Endothelial cell of umbilical vein (primary cell): ENCODE data around the gene PLCH1. TPM values are rescaled to one million over a fixed set of nuclear protein-coding genes. Genes with fewer than 3 reads are reported as not detected.

Source experiments
- BruUV-seq: library from RNA; stranded (reverse); fragments of 400-500 nt; replicated peaks from 2 replicates; lab custom pipeline; 2021; lab: Mats Ljungman, UMichigan
- CTCF ChIA-PET: fragments of 300-600, 350-600 bp; sonication (Branson Sonifier 250); formaldehyde crosslinking; loops from one replicate; lab custom pipeline; 2021; ENCODE audit warnings: antibody characterized with exemption, inconsistent platforms; lab: Charles Lee
- POLR2A ChIA-PET: fragments of 300-600, 350-600 bp; sonication (Branson Sonifier 250); formaldehyde crosslinking; loops from one replicate; lab custom pipeline; 2021; ENCODE audit warnings: antibody characterized with exemption, inconsistent platforms; lab: Charles Lee
- DNase-seq: peaks from one replicate; pipeline ENCODE4 v3.0.0-alpha.2; 2011; ENCODE audit warnings: low read depth, low spot score
- FAIRE-seq: peaks from 2 replicates; lab custom pipeline; 2011; peaks lifted over from hg19 to GRCh38; lab: Jason Lieb, UNC
- H2AFZ ChIP-seq: 2 replicates; pipeline ENCODE4 v1.6.0; 2012; ENCODE audit warnings: low read depth, low read length, control low read depth, inconsistent platforms
- H3K27ac ChIP-seq: 2 replicates; pipeline ENCODE4 v1.5.1; 2011; ENCODE audit warnings: low read depth, mild to moderate bottlenecking, control low read depth, low read length, moderate library complexity; ENCODE audit not compliant: insufficient read depth
- H3K27me3 ChIP-seq, 2 experiments: 2 replicates each; pipeline versions ENCODE4 v1.6.0 to v1.6.1; 2011; ENCODE audit warnings: low read length in 2 of 2, mixed read lengths in 1 of 2; ENCODE audit not compliant: control insufficient read depth in 2 of 2, insufficient read depth in 2 of 2
- H3K36me3 ChIP-seq, 2 experiments: 2 replicates in 1 of 2; 3 replicates in 1 of 2; pipeline ENCODE4 v1.5.1; 2011; ENCODE audit warnings: low read length in 2 of 2, mild to moderate bottlenecking in 1 of 2, moderate library complexity in 1 of 2; ENCODE audit not compliant: control insufficient read depth in 2 of 2, insufficient read depth in 2 of 2; ENCODE audit errors: extremely low read depth in 1 of 2
- H3K4me1 ChIP-seq: 3 replicates; pipeline ENCODE4 v1.5.1; 2011; ENCODE audit warnings: mild to moderate bottlenecking, low read length; ENCODE audit not compliant: control insufficient read depth, insufficient read depth; ENCODE audit errors: extremely low read depth
- H3K4me2 ChIP-seq: 2 replicates; pipeline ENCODE4 v1.6.1; 2011; ENCODE audit warnings: low read length, control low read depth, mixed read lengths; ENCODE audit not compliant: insufficient read depth
- H3K4me3 ChIP-seq, 3 experiments: fragments of 200-600 bp in 1 of 3; sonication (generic), shearing (Covaris generic) in 1 of 3; replicated peaks in 1 of 3; 2 replicates each; pipeline ENCODE4 v1.5.1; 2011 to 2016; ENCODE audit warnings: control low read depth in 3 of 3, low read length in 3 of 3, mild to moderate bottlenecking in 2 of 3, inconsistent platforms in 1 of 3, low read depth in 1 of 3, moderate library complexity in 1 of 3; ENCODE audit not compliant: insufficient read depth in 1 of 3
- H3K79me2 ChIP-seq: 2 replicates; pipeline ENCODE4 v1.6.0; 2012; ENCODE audit warnings: low read length, inconsistent platforms; ENCODE audit not compliant: control insufficient read depth, insufficient read depth
- H3K9ac ChIP-seq: replicated peaks from 2 replicates; pipeline ENCODE3; 2011; ENCODE audit warnings: low read length, control low read depth; ENCODE audit not compliant: insufficient read depth; ENCODE audit errors: extremely low read depth
- H3K9me1 ChIP-seq: replicated peaks from 3 replicates; pipeline ENCODE4 v1.6.0; 2011; ENCODE audit warnings: mild to moderate bottlenecking, low read length; ENCODE audit not compliant: control insufficient read depth, insufficient read depth; ENCODE audit errors: extremely low read depth
- H3K9me3 ChIP-seq: replicated peaks from 2 replicates; pipeline ENCODE4 v1.5.1; 2012; ENCODE audit warnings: low read length, inconsistent platforms; ENCODE audit not compliant: control insufficient read depth, insufficient read depth
- H4K20me1 ChIP-seq: replicated peaks from 2 replicates; pipeline ENCODE3; 2011; ENCODE audit warnings: mild to moderate bottlenecking, low read length; ENCODE audit not compliant: control insufficient read depth, insufficient read depth; ENCODE audit errors: extremely low read depth
- EZH2 ChIP-seq: IDR thresholded peaks from 2 replicates; pipeline ENCODE4 v1.6.1; 2012; ENCODE audit warnings: borderline replicate concordance, low read depth, mild to moderate bottlenecking, moderate library complexity, low read length, inconsistent platforms; ENCODE audit not compliant: severe bottlenecking
- FOS ChIP-seq: IDR thresholded peaks from 2 replicates; pipeline ENCODE4 v1.6.1; 2011; ENCODE audit warnings: mild to moderate bottlenecking, low read length, moderate library complexity, borderline replicate concordance; ENCODE audit not compliant: insufficient read depth
- GATA2 ChIP-seq: IDR thresholded peaks from 2 replicates; pipeline ENCODE4 v1.7.0; 2011; ENCODE audit warnings: low read depth, mild to moderate bottlenecking, moderate library complexity, mixed read lengths, low read length; ENCODE audit not compliant: insufficient read length, insufficient read depth
- JUN ChIP-seq: IDR thresholded peaks from 2 replicates; pipeline ENCODE4 v1.6.1; 2011; ENCODE audit warnings: borderline replicate concordance, low read depth; ENCODE audit not compliant: insufficient read length, insufficient read depth
- MYC ChIP-seq: IDR thresholded peaks from one replicate; pipeline ENCODE4 v1.6.1; 2011; ENCODE audit warnings: mild to moderate bottlenecking, low read depth, low read length
- POLR2A ChIP-seq: IDR thresholded peaks from 2 replicates; pipeline ENCODE4 v1.6.1; 2012; ENCODE audit warnings: low read depth, mild to moderate bottlenecking, control low read depth, low read length
- POLR2AphosphoS5 ChIP-seq: IDR thresholded peaks from 2 replicates; pipeline ENCODE4 v1.6.1; 2012; ENCODE audit warnings: low read depth, mild to moderate bottlenecking, control low read depth, low read length, moderate library complexity; ENCODE audit not compliant: insufficient read depth
- dilution Hi-C: fragments of 300-500 bp; cut with MboI; formaldehyde crosslinking; loops from one replicate; pipeline ENCODE4 v1.15.0; 2019; ENCODE audit warnings: low sequenced_read_pairs; ENCODE audit not compliant: extremely low pct_ligation_motif_present
- intact Hi-C: fragments of 100-400 bp; cut with micrococcal nuclease; formaldehyde crosslinking; loops from one replicate; pipeline ENCODE4 v1.10.0; 2022
- polyA plus RNA-seq, 4 experiments: library from polyadenylated mRNA; depleted of rRNA in 3 of 4; stranded (reverse) in 3 of 4; unstranded in 1 of 4; fragments of >200 nt; gene quantifications; 2 replicates each; pipeline versions ENCODE4 v1.2.1 to v1.2.3, GENCODE V29; 2011 to 2012; ENCODE audit warnings: missing spikeins in 1 of 4
- total RNA-seq: library from RNA; stranded (reverse); gene quantifications from 2 replicates; pipeline ENCODE4 v1.2.3, GENCODE V29; 2021
- TF ChIP-seq, protein P1 (sequence below): IDR thresholded peaks from 2 replicates; pipeline ENCODE4 v1.6.1; 2011; ENCODE audit not compliant: insufficient read depth, insufficient read length
- TF ChIP-seq, protein P2 (sequence below), 2 donors: IDR thresholded peaks; 1 replicate in 1 of 2; 2 replicates in 1 of 2; pipeline ENCODE4 v1.5.1; 2011; ENCODE audit warnings: low read length in 2 of 2, mild to moderate bottlenecking in 2 of 2, moderate library complexity in 2 of 2, control low read depth in 1 of 2, inconsistent platforms in 1 of 2, low read depth in 1 of 2; ENCODE audit not compliant: insufficient read depth in 1 of 2; ENCODE audit errors: extremely low read depth in 1 of 2

The PLCH1 gene
- total and polyA plus RNA-seq, 2 donors (not counting 3 experiments of a cell fraction or from before 2014, with no cell fraction given), result 0.03 TPM; not detected in 1

DNA sequence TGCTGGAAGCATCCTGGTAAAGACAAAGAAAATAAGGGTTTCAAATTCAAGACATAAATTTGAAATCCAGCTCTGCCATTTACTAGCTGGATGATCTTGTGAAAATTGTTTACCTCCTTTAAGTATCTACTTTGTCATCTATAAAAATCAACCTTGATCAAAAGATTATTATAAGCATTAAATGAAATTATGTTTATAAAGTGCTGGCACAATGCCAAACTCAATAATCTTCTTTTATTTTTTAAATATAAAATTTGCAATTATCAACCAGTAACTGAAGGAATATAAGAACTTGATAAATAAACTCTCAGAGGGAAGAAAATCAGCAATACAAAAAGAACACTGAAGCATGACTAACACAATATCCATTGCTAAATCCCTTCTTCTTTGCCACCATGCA lies 35.4 kb upstream of the PLCH1 start:
- BruUV-seq, result no TSS peak
- Histone ChIP-seq H3K4me3 (no peak overlapping the region), H4K20me1 (no peaks in the 10 kb centered on the region), H3K9ac (no peak overlapping the region), H3K27ac (no peak overlapping the region), H2AFZ (no peak overlapping the region), H3K9me3 (no peaks in the 10 kb centered on the region), H3K4me1 (no peaks in the 10 kb centered on the region), H3K79me2 (no peaks in the 10 kb centered on the region), H3K4me2 (no peak overlapping the region), H3K36me3 (no peaks in the 10 kb centered on the region), H3K9me1 (no peaks in the 10 kb centered on the region), H3K27me3 (no peaks in the 10 kb centered on the region)
- POLR2A ChIA-PET, result no interaction called here
- CTCF ChIA-PET, result interaction anchor here (1.4 kb wide), 1 partner anchor 26 kb away, joined by 9 read pairs; the partner anchor contains the start of gene C3orf33
- FAIRE-seq (no peak), DNase-seq (no peak)
- intact Hi-C loops (no loop called here), dilution Hi-C loops (no loop called here)
- no peak for TF ChIP-seq JUN
- no peak for TF ChIP-seq POLR2A
- TF ChIP-seq EZH2, result no peak
- TF ChIP-seq, protein P1, sequence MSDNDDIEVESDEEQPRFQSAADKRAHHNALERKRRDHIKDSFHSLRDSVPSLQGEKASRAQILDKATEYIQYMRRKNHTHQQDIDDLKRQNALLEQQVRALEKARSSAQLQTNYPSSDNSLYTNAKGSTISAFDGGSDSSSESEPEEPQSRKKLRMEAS, result no peak
- no peak for TF ChIP-seq MYC
- no peak for TF ChIP-seq FOS
- no peak for TF ChIP-seq POLR2AphosphoS5
- TF ChIP-seq, protein P2, sequence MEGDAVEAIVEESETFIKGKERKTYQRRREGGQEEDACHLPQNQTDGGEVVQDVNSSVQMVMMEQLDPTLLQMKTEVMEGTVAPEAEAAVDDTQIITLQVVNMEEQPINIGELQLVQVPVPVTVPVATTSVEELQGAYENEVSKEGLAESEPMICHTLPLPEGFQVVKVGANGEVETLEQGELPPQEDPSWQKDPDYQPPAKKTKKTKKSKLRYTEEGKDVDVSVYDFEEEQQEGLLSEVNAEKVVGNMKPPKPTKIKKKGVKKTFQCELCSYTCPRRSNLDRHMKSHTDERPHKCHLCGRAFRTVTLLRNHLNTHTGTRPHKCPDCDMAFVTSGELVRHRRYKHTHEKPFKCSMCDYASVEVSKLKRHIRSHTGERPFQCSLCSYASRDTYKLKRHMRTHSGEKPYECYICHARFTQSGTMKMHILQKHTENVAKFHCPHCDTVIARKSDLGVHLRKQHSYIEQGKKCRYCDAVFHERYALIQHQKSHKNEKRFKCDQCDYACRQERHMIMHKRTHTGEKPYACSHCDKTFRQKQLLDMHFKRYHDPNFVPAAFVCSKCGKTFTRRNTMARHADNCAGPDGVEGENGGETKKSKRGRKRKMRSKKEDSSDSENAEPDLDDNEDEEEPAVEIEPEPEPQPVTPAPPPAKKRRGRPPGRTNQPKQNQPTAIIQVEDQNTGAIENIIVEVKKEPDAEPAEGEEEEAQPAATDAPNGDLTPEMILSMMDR (IDR thresholded peaks at IDR 0.05; ENCODE audit: extremely low read depth in 1 of 2, insufficient read depth in 1 of 2, low read depth in 1 of 2, low read length in 2 of 2), result no peak
- no peak for TF ChIP-seq GATA2
